Gastrocnemius medialis (tissue), 4 donors: Measurements from ENCODE around the gene MEGF6. TPM values are rescaled to one million over a fixed set of nuclear protein-coding genes. Genes with fewer than 3 reads are reported as not detected.

ENCODE experiments used
- ATAC-seq, 2 donors: fragments of 150-250 bp; one replicate each; pipeline ENCODE4 v1.9.1; 2016
- DNase-seq, 2 donors: peaks; one replicate each; pipeline ENCODE4 v3.0.0-alpha.2; 2019
- H3K27ac ChIP-seq, 4 donors: fragments of 200-600 bp; sonication (generic); 1 replicate in 1 of 4; 2 replicates in 3 of 4; pipeline ENCODE4 v1.5.1; 2016 to 2018; ENCODE audit warnings: mild to moderate bottlenecking in 2 of 4, moderate library complexity in 1 of 4
- H3K27me3 ChIP-seq, 3 donors: fragments of 200-600 bp; sonication (generic) in 2 of 3; 1 replicate in 1 of 3; 2 replicates in 2 of 3; pipeline versions ENCODE4 v1.5.1 to v1.6.0; 2016 to 2019; ENCODE audit warnings: mild to moderate bottlenecking in 1 of 3, moderate library complexity in 1 of 3
- H3K36me3 ChIP-seq, 2 donors: fragments of 200-600 bp; sonication (generic) in 1 of 2; one replicate each; pipeline ENCODE4 v1.5.1; 2017 to 2018
- H3K4me1 ChIP-seq, 2 donors: fragments of 200-600 bp; sonication (generic) in 1 of 2; one replicate each; pipeline ENCODE4 v1.5.1; 2016 to 2017; ENCODE audit warnings: mild to moderate bottlenecking in 2 of 2
- H3K4me3 ChIP-seq, 4 donors: fragments of 200-600 bp; sonication (generic) in 3 of 4; 1 replicate in 1 of 4; 2 replicates in 3 of 4; pipeline ENCODE4 v1.5.1; 2016 to 2019; ENCODE audit warnings: mild to moderate bottlenecking in 2 of 4
- H3K9me3 ChIP-seq, 3 donors: fragments of 200-600 bp; sonication (generic) in 2 of 3; 1 replicate in 1 of 3; 2 replicates in 2 of 3; pipeline ENCODE4 v1.5.1; 2016 to 2019
- POLR2A ChIP-seq, 2 donors: fragments of 450-650 bp; IDR thresholded peaks; one replicate each; pipeline ENCODE4 v1.6.1; 2017; ENCODE audit warnings: antibody characterized with exemption in 2 of 2, mild to moderate bottlenecking in 2 of 2, moderate library complexity in 2 of 2
- in situ Hi-C, 4 donors: fragments of 200-750 bp; cut with MboI; loops; one replicate each; pipeline versions ENCODE4 v1.15.0 to v1.8.0; 2017; ENCODE audit warnings: low sequenced_read_pairs in 4 of 4
- intact Hi-C: fragments of 100-400 bp; cut with DNase I; formaldehyde crosslinking; loops from one replicate; pipeline ENCODE4 v1.15.1; 2023; ENCODE audit warnings: low total_unique reads
- total RNA-seq, 4 donors: library from RNA; depleted of rRNA; stranded (reverse); fragments of >200 nt; gene quantifications; one replicate each; pipeline versions ENCODE4 v1.1.0 to v1.2.3, GENCODE V29; 2016
- TF ChIP-seq, protein P1 (sequence below), 5 experiments: fragments of 450-650 bp in 3 of 5; fragments of 200-600 bp in 2 of 5; sonication (generic) in 2 of 5; IDR thresholded peaks in 4 of 5; conservative IDR thresholded peaks in 1 of 5; 1 replicate in 4 of 5; 2 replicates in 1 of 5; pipeline ENCODE4 v1.5.1; 2016 to 2019; ENCODE audit warnings: antibody characterized with exemption in 5 of 5, mild to moderate bottlenecking in 3 of 5, moderate library complexity in 3 of 5

MEGF6 gene
- total RNA-seq, 4 donors from 2014 or later, result 1.9 to 5.7 (median 4.9) TPM

DNA sequence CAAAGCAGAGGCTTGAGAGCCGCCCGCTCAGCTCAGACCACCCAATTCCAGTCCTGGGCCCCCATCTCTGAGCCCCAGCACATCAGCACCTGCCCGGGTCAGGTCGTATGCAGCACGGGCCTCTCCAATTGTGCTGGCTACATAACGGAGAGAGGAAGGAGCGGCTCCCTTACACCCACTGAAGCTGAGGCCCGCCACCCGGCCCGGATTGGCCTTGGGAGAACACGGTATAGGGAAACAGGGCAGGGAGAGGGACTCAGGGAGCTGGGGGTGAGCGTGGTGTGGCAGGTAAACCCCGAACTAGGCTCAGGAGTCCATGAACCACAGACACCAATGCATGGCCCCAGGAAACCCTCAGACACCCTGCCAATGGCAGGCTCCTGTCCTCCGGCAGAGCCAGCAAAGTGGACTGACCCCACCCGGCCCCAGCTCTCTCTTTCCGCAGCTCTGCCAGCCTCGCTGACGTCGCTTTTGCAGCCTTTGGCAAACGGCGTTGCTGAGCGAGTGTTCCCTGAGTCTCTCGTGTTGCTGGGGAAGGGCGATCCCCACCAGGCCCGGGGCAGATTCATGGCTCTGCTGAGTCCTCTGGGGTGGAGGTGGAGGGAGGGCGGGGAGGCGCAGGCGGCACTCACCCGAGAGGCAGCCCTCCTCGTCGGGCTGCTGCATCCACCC, 16.5 kb downstream of the MEGF6 start:
- Histone ChIP-seq H3K27me3 (no peaks in the 10 kb centered on the region), H3K36me3 (no peaks in the 10 kb centered on the region), H3K4me3 (no peak overlapping the region), H3K4me1 (peaks cover 4 to 30% of the 10 kb centered on the region in 2 donors), H3K27ac (no peak overlapping the region), H3K9me3 (no peaks in the 10 kb centered on the region)
- in situ Hi-C loops, result no loop called here
- no peak for TF ChIP-seq POLR2A (IDR thresholded peaks at IDR 0.05)
- TF ChIP-seq, protein P1, sequence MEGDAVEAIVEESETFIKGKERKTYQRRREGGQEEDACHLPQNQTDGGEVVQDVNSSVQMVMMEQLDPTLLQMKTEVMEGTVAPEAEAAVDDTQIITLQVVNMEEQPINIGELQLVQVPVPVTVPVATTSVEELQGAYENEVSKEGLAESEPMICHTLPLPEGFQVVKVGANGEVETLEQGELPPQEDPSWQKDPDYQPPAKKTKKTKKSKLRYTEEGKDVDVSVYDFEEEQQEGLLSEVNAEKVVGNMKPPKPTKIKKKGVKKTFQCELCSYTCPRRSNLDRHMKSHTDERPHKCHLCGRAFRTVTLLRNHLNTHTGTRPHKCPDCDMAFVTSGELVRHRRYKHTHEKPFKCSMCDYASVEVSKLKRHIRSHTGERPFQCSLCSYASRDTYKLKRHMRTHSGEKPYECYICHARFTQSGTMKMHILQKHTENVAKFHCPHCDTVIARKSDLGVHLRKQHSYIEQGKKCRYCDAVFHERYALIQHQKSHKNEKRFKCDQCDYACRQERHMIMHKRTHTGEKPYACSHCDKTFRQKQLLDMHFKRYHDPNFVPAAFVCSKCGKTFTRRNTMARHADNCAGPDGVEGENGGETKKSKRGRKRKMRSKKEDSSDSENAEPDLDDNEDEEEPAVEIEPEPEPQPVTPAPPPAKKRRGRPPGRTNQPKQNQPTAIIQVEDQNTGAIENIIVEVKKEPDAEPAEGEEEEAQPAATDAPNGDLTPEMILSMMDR (IDR thresholded peaks at IDR 0.05 in 4 of 5, conservative IDR thresholded peaks at IDR 0.05 in 1 of 5), result no peak
- intact Hi-C loops, result no loop called here
- DNase-seq (no peak), ATAC-seq (no peak)

GRCh38 chr1:3593745-3594144, 17.6 kb downstream of the MEGF6 start:
- in situ Hi-C loops (no loop called here), intact Hi-C loops (no loop called here)
- Histone ChIP-seq H3K27me3 (no peaks in the 10 kb centered on the region), H3K27ac (no peak overlapping the region), H3K36me3 (no peaks in the 10 kb centered on the region), H3K4me1 (peaks cover 4 to 19% of the 10 kb centered on the region in 2 donors), H3K4me3 (no peak overlapping the region), H3K9me3 (no peaks in the 10 kb centered on the region)
- ATAC-seq (no peak), DNase-seq (no peak)
- TF ChIP-seq, protein P1 (IDR thresholded peaks at IDR 0.05 in 4 of 5, conservative IDR thresholded peaks at IDR 0.05 in 1 of 5), result no peak
- TF ChIP-seq POLR2A (IDR thresholded peaks at IDR 0.05), result no peak

GRCh38 chr1:3593334-3593733, 18.0 kb downstream of the MEGF6 start:
- TF ChIP-seq, protein P1 (IDR thresholded peaks at IDR 0.05 in 4 of 5, conservative IDR thresholded peaks at IDR 0.05 in 1 of 5), result no peak
- TF ChIP-seq POLR2A (IDR thresholded peaks at IDR 0.05), result no peak
- Histone ChIP-seq H3K4me1 (peaks cover 1 to 15% of the 10 kb centered on the region in 2 donors), H3K27me3 (no peaks in the 10 kb centered on the region), H3K36me3 (no peaks in the 10 kb centered on the region), H3K27ac (no peak overlapping the region), H3K4me3 (no peak overlapping the region), H3K9me3 (no peaks in the 10 kb centered on the region)
- DNase-seq (no peak), ATAC-seq (no peak)
- in situ Hi-C loops, result no loop called here
- intact Hi-C loops, result no loop called here

DNA sequence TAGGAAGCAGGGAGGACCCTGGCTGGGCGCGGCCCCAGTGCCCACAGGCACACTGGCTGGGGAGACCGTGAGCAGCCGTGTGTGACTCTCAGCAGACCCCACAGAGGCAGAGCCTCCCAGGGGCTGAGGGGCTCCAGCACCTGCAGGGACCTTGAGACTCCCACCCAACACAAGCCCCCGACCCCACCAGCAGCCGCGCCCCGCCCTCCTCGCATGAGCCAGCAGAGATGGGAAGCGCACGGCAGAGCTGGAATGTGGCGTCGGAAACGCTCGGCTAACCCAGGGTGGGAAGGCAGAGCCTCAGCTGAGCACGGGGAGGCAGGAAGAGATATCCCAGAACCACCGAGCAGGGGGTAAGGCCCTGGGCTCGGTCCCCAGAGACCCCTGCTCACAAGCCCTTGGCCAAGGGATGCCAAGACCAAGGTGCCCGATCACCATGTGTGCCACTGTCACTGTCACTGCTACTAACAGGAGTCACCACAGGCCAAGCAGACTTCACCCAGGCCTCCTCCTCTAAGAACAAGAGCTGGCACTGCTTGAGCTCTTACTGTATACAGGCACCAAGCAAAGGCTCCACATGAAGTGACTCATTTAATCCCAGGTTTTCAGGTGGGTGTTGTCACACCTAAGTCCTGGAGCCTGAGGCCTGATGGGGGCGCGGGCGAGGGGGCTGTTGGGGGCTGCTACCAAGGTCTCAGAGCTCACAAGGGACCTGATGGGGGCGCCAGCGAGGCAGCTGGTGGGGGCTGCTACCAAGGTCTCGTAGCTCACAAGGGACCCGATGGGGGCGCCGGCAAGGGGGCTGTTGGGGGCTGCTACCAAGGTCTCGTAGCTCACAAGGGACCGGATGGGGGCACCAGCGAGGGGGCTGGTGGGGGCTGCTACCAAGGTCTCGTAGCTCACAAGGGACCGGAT, 20.1 kb downstream of the MEGF6 start:
- in situ Hi-C loops, result no loop called here
- intact Hi-C loops, result no loop called here
- no peaks in the 10 kb centered on the region for H3K27me3 ChIP-seq
- no peak for DNase-seq
- H3K36me3 ChIP-seq, result no peaks in the 10 kb centered on the region
- TF ChIP-seq, protein P1 (IDR thresholded peaks at IDR 0.05 in 4 of 5, conservative IDR thresholded peaks at IDR 0.05 in 1 of 5), result no peak
- no peak for TF ChIP-seq POLR2A (IDR thresholded peaks at IDR 0.05)
- peaks cover 0 to 7% of the 10 kb centered on the region in 2 donors for H3K4me1 ChIP-seq
- no peak for ATAC-seq
- no peak overlapping the region for H3K27ac ChIP-seq
- no peak overlapping the region for H3K4me3 ChIP-seq
- no peaks in the 10 kb centered on the region for H3K9me3 ChIP-seq
